Measurements from ENCODE around the gene PRKAA2. TPM values are rescaled to one million over a fixed set of nuclear protein-coding genes. Genes with fewer than 3 reads are reported as not detected.

PRKAA2 gene
- polyA plus RNA-seq, 3 donors: not detected

GRCh38 chr1:56710646-56711045 lies 65.5 kb downstream of the PRKAA2 start:
- H3K4me3 ChIP-seq (replicated peaks in 1 of 3; ENCODE audit: low read depth in 2 of 3, low read length in 3 of 3): no peak overlapping the region
- intact Hi-C loops (cut with micrococcal nuclease): no loop called here
- no peak overlapping the region for H3K4me3 Mint-ChIP-seq
- no peak overlapping the region for H3K27ac Mint-ChIP-seq
- H3K27ac ChIP-seq (ENCODE audit: low read depth in 1 of 2, low read length in 2 of 2): no peak overlapping the region
- TF ChIP-seq CTCF (IDR thresholded peaks at IDR 0.05): no peak
- H3K4me1 Mint-ChIP-seq: no peaks in the 10 kb centered on the region
- no peaks in the 10 kb centered on the region for H3K9me3 Mint-ChIP-seq
- no peaks in the 10 kb centered on the region for H3K36me3 ChIP-seq (replicated peaks in 1 of 2; ENCODE audit: control insufficient read depth in 1 of 2, insufficient read depth in 2 of 2, low read length in 2 of 2)
- H3K36me3 Mint-ChIP-seq: no peaks in the 10 kb centered on the region
- H3K9me3 ChIP-seq (replicated peaks in 1 of 2; ENCODE audit: control insufficient read depth in 1 of 2, insufficient read depth in 1 of 2, low read length in 2 of 2): no peaks in the 10 kb centered on the region
- H2AFZ ChIP-seq (ENCODE audit: insufficient read depth, low read depth, low read length, poor library complexity, severe bottlenecking): no peak overlapping the region
- no peaks in the 10 kb centered on the region for H3K27me3 ChIP-seq (ENCODE audit: control insufficient read depth in 2 of 2, insufficient read depth in 2 of 2, low read length in 2 of 2)
- no peak overlapping the region for H3K4me2 ChIP-seq (replicated peaks; ENCODE audit: extremely low read depth, low read length, poor library complexity, severe bottlenecking)
- no peak for DNase-seq
- peaks cover 2 to 6% (median 4%) of the 10 kb centered on the region in 3 donors for H3K27me3 Mint-ChIP-seq (ENCODE audit: low read depth in 3 of 3)
- no peaks in the 10 kb centered on the region for H3K4me1 ChIP-seq (ENCODE audit: control insufficient read depth in 1 of 2, insufficient read depth in 2 of 2, low read length in 2 of 2)
- no peaks in the 10 kb centered on the region for H3K79me2 ChIP-seq (ENCODE audit: insufficient read depth, low read length)
- H3K9ac ChIP-seq (ENCODE audit: insufficient read depth, low read length, poor library complexity, severe bottlenecking): no peak overlapping the region
- H4K20me1 ChIP-seq (ENCODE audit: insufficient read depth, low read length): no peaks in the 10 kb centered on the region

- DNase-seq: no peak
- Mint-ChIP-seq H3K4me3 (no peak overlapping the region), H3K27me3 (ENCODE audit: low read depth in 3 of 3) (peaks cover 2 to 4% (median 2%) of the 10 kb centered on the region in 3 donors), H3K27ac (no peak overlapping the region), H3K4me1 (no peaks in the 10 kb centered on the region), H3K9me3 (no peaks in the 10 kb centered on the region), H3K36me3 (no peaks in the 10 kb centered on the region)
- Histone ChIP-seq H3K9ac (ENCODE audit: insufficient read depth, low read length, poor library complexity, severe bottlenecking) (no peak overlapping the region), H3K4me1 (ENCODE audit: control insufficient read depth in 1 of 2, insufficient read depth in 2 of 2, low read length in 2 of 2) (no peaks in the 10 kb centered on the region), H3K36me3 (replicated peaks in 1 of 2; ENCODE audit: control insufficient read depth in 1 of 2, insufficient read depth in 2 of 2, low read length in 2 of 2) (no peaks in the 10 kb centered on the region), H4K20me1 (ENCODE audit: insufficient read depth, low read length) (no peaks in the 10 kb centered on the region), H3K4me3 (replicated peaks in 1 of 3; ENCODE audit: low read depth in 2 of 3, low read length in 3 of 3) (no peak overlapping the region), H3K4me2 (replicated peaks; ENCODE audit: extremely low read depth, low read length, poor library complexity, severe bottlenecking) (no peak overlapping the region), H3K79me2 (ENCODE audit: insufficient read depth, low read length) (no peaks in the 10 kb centered on the region), H3K27me3 (ENCODE audit: control insufficient read depth in 2 of 2, insufficient read depth in 2 of 2, low read length in 2 of 2) (no peaks in the 10 kb centered on the region), H3K9me3 (replicated peaks in 1 of 2; ENCODE audit: control insufficient read depth in 1 of 2, insufficient read depth in 1 of 2, low read length in 2 of 2) (no peaks in the 10 kb centered on the region), H2AFZ (ENCODE audit: insufficient read depth, low read depth, low read length, poor library complexity, severe bottlenecking) (no peak overlapping the region), H3K27ac (ENCODE audit: low read depth in 1 of 2, low read length in 2 of 2) (no peak overlapping the region)
- WGBS (ENCODE audit: insufficient coverage): no CpG with 5 or more reads among the region's 1 CpG
- no peak for TF ChIP-seq CTCF (IDR thresholded peaks at IDR 0.05)
- intact Hi-C loops (cut with micrococcal nuclease): no loop called here
Observed at GRCh38 chr1:56712150-56712549, 67.0 kb downstream of the PRKAA2 start.
